Heart right ventricle (tissue), 16 donors: ENCODE results near the gene USHBP1. TPM values are rescaled to one million over a fixed set of nuclear protein-coding genes. Genes with fewer than 3 reads are reported as not detected.

Source experiments
- ATAC-seq, 8 donors: fragments of 200-7000 bp; cut with Tn5 transposase; one replicate each; pipeline ENCODE4 v1.9.1; 2020; ENCODE audit warnings: mild to moderate bottlenecking in 8 of 8, moderate library complexity in 8 of 8, moderate number of reproducible peaks in 1 of 8
- DNase-seq, 2 donors: peaks; one replicate each; pipeline ENCODE4 v3.0.0-alpha.2; 2020
- H3K27ac ChIP-seq, 10 donors: fragments of 200-600 bp; sonication (generic) in 2 of 10; one replicate each; pipeline versions ENCODE4 v1.5.0 to v1.8.0; 2020 to 2022; ENCODE audit warnings: mild to moderate bottlenecking in 3 of 10
- H3K27me3 ChIP-seq, 7 donors: fragments of 200-600 bp; one replicate each; pipeline ENCODE4 v1.8.0; 2021 to 2022; ENCODE audit warnings: mild to moderate bottlenecking in 2 of 7
- H3K36me3 ChIP-seq, 9 donors: fragments of 200-600 bp; sonication (generic) in 1 of 9; one replicate each; pipeline versions ENCODE4 v1.5.0 to v1.8.0; 2020 to 2022; ENCODE audit warnings: mild to moderate bottlenecking in 2 of 9
- H3K4me1 ChIP-seq, 9 donors: fragments of 200-600 bp; sonication (generic) in 1 of 9; one replicate each; pipeline versions ENCODE4 v1.5.0 to v1.8.0; 2020 to 2022; ENCODE audit warnings: mild to moderate bottlenecking in 4 of 9
- H3K4me3 ChIP-seq, 10 donors: fragments of 200-600 bp; sonication (generic) in 2 of 10; one replicate each; pipeline versions ENCODE4 v1.5.0 to v1.8.0; 2020 to 2022; ENCODE audit warnings: mild to moderate bottlenecking in 7 of 10, moderate library complexity in 2 of 10
- H3K9me3 ChIP-seq, 11 donors: fragments of 200-600 bp in 10 of 11; sonication (generic) in 2 of 11; one replicate each; pipeline versions ENCODE4 v1.5.0 to v1.8.0; 2013 to 2022; ENCODE audit warnings: mild to moderate bottlenecking in 2 of 11, control low read depth in 1 of 11, moderate library complexity in 1 of 11
- WGBS, 2 donors: extraction: QIAGEN DNeasy Blood & Tissue Kit; methylation state at CpG; one replicate each; pipeline ENCODE4 v1.1.7; 2013; ENCODE audit warnings: inconsistent platforms in 1 of 2; 5-methylcytosine and 5-hydroxymethylcytosine counted together
- intact Hi-C, 10 donors: fragments of 100-400 bp; cut with DNase I; formaldehyde crosslinking; loops; one replicate each; pipeline versions ENCODE4 v1.11.1 to v1.14.2; 2022
- polyA plus RNA-seq, 2 donors: library from polyadenylated mRNA; stranded (reverse); fragments of 200-250 nt; gene quantifications; one replicate each; pipeline ENCODE4 v1.2.3, GENCODE V29; 2013
- total RNA-seq, 10 donors: library from RNA; stranded (reverse); fragmentation: NEBNext Ultra II Directional in 3 of 10; extraction: Animal tissue kit (Norgen Biotek cat#: 25700) in 3 of 10; gene quantifications; one replicate each; pipeline versions ENCODE4 v1.2.1 to v1.2.4, GENCODE V29; 2021 to 2023
- TF ChIP-seq, protein P1 (sequence below), 9 donors: fragments of 200-600 bp; sonication (generic) in 2 of 9; IDR thresholded peaks; one replicate each; pipeline versions ENCODE4 v1.5.0 to v1.8.0; 2021 to 2022; ENCODE audit warnings: antibody characterized with exemption in 9 of 9, mild to moderate bottlenecking in 5 of 9, moderate library complexity in 1 of 9
- donor health status: Arrhythmogenic right ventricular cardiomyopathy.
- donor health status: ischemic (EF 13 %, LVEDD 7.1; RV severe dilation, severe dysfunction).
- donor health status: healthy with polysubstance abuse.
- donor health status: DM: no; HTN: yes; CAD: no.
- donor health status: DM: no; HTN: no; CAD: no.
- donor health status: ischemic (EF 25% LVEDD 6.9; RV normal size, moderate dysfunction).
- donor health status: ischemic (EF 25% LVEDD 5.7; RV mildly dilated, moderate dysfunction).
- donor health status: healthy.
- donor health status: DM: yes; HTN: yes; CAD: no.
- donor health status: Ischemic cardiomyopathy.
- donor health status: ischemic (EF 35%, LVEDD 5.7; RV mildly dilated, moderate dysfunction).
- donor health status: nonischemic (EF 11% LVEDD 7.7; RV severe dilation, severe dysfunction).
- donor health status: DM: yes; HTN: yes; CAD: no.
- donor health status: PGD.
- donor health status: ischemic (EF 29% LVEDD 5.4; RV normal size, mild dysfunction).
- donor health status: nonischemic (EF 23%, LVEDD 6.1; RV moderate dilation, normal function).

Gene USHBP1
- total and polyA plus RNA-seq, 12 donors = 3.4 to 30.9 (median 7.1) TPM

DNA sequence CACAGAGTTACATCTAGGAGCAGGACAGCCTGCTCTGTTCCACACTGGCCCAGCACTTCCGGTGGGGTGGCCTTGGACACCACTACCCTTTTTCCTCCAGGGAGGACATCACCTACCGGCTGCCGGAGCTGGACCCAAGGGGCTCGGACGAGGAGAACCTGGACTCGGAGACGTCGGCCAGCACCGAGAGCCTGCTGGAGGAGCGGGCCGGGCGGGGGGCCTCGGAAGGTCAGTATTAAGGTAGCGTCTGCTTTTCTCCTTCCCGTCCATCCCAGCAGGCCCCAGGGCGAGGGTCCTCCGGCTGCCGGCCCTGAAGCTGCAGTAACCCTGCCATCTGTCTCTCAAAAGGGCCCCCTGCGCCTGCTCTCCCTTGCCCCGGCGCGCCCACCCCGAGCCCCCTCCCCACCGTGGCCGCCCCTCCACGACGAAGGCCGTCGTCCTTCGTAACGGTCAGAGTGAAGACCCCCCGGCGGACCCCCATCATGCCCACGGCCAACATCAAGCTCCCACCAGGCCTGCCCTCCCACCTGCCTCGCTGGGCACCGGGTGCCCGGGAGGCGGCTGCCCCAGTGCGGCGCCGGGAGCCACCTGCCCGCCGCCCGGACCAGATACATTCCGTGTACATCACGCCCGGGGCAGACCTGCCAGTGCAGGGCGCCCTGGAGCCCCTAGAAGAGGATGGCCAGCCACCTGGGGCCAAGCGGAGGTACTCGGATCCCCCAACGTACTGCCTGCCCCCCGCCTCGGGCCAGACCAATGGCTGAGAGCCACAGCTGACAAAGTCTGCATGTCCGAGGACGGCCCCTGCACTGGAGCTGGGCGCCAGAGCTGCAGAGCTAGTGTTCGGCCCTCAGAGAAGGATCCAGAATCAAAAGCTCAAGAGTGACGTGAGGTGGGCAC lies 52.7 kb downstream of the USHBP1 start:
- Histone ChIP-seq H3K4me1 (peaks cover 0 to 16% (median 13%) of the 10 kb centered on the region in 9 donors), H3K9me3 (no peaks in the 10 kb centered on the region), H3K4me3 (no peak overlapping the region), H3K36me3 (peaks cover 0 to 76% (median 36%) of the 10 kb centered on the region in 9 donors), H3K27ac (no peak overlapping the region), H3K27me3 (no peaks in the 10 kb centered on the region)
- intact Hi-C loops = loop anchor here in 1 of 10 donors (10.0 kb wide), 1 partner anchor 73 kb away; the partner anchor contains the start of gene ANKLE1
- DNase-seq (no peak), ATAC-seq (no peak)
- TF ChIP-seq, protein P1, sequence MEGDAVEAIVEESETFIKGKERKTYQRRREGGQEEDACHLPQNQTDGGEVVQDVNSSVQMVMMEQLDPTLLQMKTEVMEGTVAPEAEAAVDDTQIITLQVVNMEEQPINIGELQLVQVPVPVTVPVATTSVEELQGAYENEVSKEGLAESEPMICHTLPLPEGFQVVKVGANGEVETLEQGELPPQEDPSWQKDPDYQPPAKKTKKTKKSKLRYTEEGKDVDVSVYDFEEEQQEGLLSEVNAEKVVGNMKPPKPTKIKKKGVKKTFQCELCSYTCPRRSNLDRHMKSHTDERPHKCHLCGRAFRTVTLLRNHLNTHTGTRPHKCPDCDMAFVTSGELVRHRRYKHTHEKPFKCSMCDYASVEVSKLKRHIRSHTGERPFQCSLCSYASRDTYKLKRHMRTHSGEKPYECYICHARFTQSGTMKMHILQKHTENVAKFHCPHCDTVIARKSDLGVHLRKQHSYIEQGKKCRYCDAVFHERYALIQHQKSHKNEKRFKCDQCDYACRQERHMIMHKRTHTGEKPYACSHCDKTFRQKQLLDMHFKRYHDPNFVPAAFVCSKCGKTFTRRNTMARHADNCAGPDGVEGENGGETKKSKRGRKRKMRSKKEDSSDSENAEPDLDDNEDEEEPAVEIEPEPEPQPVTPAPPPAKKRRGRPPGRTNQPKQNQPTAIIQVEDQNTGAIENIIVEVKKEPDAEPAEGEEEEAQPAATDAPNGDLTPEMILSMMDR (IDR thresholded peaks at IDR 0.05) = no peak
- 93 to 94% methylated on average over 50 to 58 of the region's 58 CpGs for whole genome bisulfite sequencing, 2 donors

DNA sequence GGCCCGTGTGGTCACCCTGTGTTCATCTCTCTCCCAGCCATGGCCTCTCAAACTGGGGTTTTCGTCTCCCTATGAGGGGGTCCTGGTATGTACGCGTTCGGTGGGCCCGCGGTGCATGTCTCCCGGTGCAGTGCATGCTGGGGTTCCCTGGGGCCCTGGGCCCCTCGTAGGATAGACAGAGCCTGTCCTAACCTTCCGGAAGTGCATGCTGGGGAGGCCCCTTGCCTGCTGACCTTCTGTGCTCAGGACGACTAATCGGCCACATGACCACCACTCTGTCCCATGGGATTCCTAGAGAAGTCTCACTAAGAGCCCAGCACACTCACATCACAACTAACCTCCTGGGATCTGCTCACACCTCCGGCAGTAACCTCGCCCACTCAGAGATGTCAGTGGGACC lies 54.2 kb downstream of the USHBP1 start:
- WGBS, 2 donors = 85 to 86% methylated on average over 14 of the region's 14 CpGs
- Histone ChIP-seq H3K36me3 (peaks cover 0 to 84% (median 43%) of the 10 kb centered on the region in 9 donors), H3K4me1 (peaks cover 0 to 9% (median 6%) of the 10 kb centered on the region in 9 donors), H3K27me3 (no peaks in the 10 kb centered on the region), H3K27ac (no peak overlapping the region), H3K4me3 (no peak overlapping the region), H3K9me3 (no peaks in the 10 kb centered on the region)
- no peak for ATAC-seq
- no peak for DNase-seq
- intact Hi-C loops = loop anchor here in 1 of 10 donors (10.0 kb wide), 1 partner anchor 75 kb away; the partner anchor contains the start of gene ANKLE1
- TF ChIP-seq, protein P1 (IDR thresholded peaks at IDR 0.05) = no peak

DNA sequence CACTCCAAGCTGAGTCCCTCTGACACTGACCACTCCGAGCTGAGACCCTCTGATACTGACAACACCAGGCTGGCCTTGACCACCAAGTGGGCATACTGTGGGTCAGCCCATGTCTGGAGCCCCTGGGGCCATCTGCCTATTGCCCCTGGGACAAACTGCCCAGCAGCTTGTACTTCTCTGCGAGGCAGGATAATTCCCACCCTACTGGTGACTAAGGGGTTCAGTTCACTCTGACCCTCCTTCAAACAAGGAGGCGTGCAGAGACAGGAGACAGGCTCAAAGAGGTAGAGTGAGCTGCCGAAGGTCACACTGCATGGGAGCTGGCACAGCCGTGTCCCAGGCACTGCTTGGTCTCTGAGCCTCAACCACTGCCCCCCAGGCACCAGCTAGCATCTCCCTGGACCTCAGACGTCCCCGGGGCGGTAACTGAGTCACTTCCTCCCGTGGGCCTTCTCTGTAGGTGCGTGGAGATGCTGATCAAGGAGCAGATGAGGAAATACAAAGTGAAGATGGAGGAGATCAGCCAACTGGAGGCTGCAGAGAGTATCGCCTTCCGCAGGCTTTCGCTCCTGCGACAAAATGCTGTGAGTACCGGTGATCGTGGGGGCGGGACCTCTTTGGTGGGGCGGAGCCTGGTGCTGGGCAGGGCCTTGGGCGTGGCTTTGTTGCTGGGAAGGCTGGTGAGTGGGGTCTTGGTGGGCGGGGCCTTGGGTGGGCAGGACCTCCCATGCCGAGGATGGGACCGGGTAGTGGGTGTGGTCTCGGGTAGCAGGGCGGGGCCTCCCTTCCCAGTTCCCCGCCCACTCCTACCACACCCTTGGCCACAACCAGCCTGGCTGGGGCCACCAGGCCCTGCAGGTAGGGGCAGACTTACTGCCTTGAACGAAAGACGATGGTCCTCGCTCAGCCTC lies 55.2 kb downstream of the USHBP1 start:
- ATAC-seq (peak in 1 of 8 donors; percentile 22), DNase-seq (no peak)
- H3K36me3 ChIP-seq = peaks cover 0 to 93% (median 43%) of the 10 kb centered on the region in 9 donors
- H3K27me3 ChIP-seq = no peaks in the 10 kb centered on the region
- H3K9me3 ChIP-seq = no peaks in the 10 kb centered on the region
- peaks cover 0 to 1% (median under 1%) of the 10 kb centered on the region in 9 donors for H3K4me1 ChIP-seq
- H3K4me3 ChIP-seq = no peak overlapping the region
- intact Hi-C loops = loop anchor here in 7 of 10 donors (5.0 to 10.0 kb wide), 2 partner anchors 73 to 75 kb away; partner anchors contain the start of gene ANKLE1 (in 7 of the 7)
- H3K27ac ChIP-seq = no peak overlapping the region
- TF ChIP-seq, protein P1 (IDR thresholded peaks at IDR 0.05) = no peak
- 74 to 78% methylated on average over 28 of the region's 28 CpGs for WGBS, 2 donors
